ENCODE data around the gene ADCY4. TPM values are rescaled to one million over a fixed set of nuclear protein-coding genes. Genes with fewer than 3 reads are reported as not detected.
A peak's percentile ranks its signal among the peaks of the same experiment; 100 is the strongest.

Gene ADCY4
- total and polyA plus RNA-seq, 2 donors = 1.9 to 17.6 TPM

GRCh38 chr14:24327303-24327702 is 7.6 kb downstream of the ADCY4 start:
- H3K9me3 ChIP-seq (ENCODE audit: control insufficient read depth in 2 of 2, insufficient read depth in 1 of 2, low read length in 1 of 2) = no peaks in the 10 kb centered on the region
- H3K4me1 ChIP-seq (ENCODE audit: control insufficient read depth in 2 of 2, insufficient read depth in 2 of 2, low read length in 2 of 2) = peaks cover 3 to 18% of the 10 kb centered on the region in 2 donors
- H3K27me3 ChIP-seq (ENCODE audit: control insufficient read depth in 2 of 2, insufficient read depth in 1 of 2, low read length in 1 of 2) = peaks cover 18 to 33% of the 10 kb centered on the region in 2 donors
- no peaks in the 10 kb centered on the region for H3K36me3 ChIP-seq (ENCODE audit: control insufficient read depth in 2 of 2, insufficient read depth in 2 of 2, low read length in 1 of 2)
- 88% methylated on average over 2 of the region's 2 CpGs for WGBS
- no peak overlapping the region for H3K27ac ChIP-seq (ENCODE audit: low read depth in 1 of 2, low read length in 1 of 2)
- no peak overlapping the region for H3K4me3 ChIP-seq (ENCODE audit: low read length in 2 of 2)
- peak in 1 of 9 donors; percentile 40 for DNase-seq (ENCODE audit: low read depth in 6 of 9, low spot score in 9 of 9)

- Histone ChIP-seq H3K9me3 (ENCODE audit: control insufficient read depth in 2 of 2, insufficient read depth in 1 of 2, low read length in 1 of 2) (no peaks in the 10 kb centered on the region), H3K27me3 (ENCODE audit: control insufficient read depth in 2 of 2, insufficient read depth in 1 of 2, low read length in 1 of 2) (peaks cover 7 to 20% of the 10 kb centered on the region in 2 donors), H3K27ac (ENCODE audit: low read depth in 1 of 2, low read length in 1 of 2) (no peak overlapping the region), H3K36me3 (ENCODE audit: control insufficient read depth in 2 of 2, insufficient read depth in 2 of 2, low read length in 1 of 2) (no peaks in the 10 kb centered on the region), H3K4me1 (ENCODE audit: control insufficient read depth in 2 of 2, insufficient read depth in 2 of 2, low read length in 2 of 2) (peaks cover 0 to 11% of the 10 kb centered on the region in 2 donors), H3K4me3 (ENCODE audit: low read length in 2 of 2) (no peak overlapping the region)
- WGBS = 93% methylated on average over 9 of the region's 9 CpGs
- no peak for DNase-seq (ENCODE audit: low read depth in 6 of 9, low spot score in 9 of 9)
Observed at GRCh38 chr14:24325963-24326362, 8.9 kb downstream of the ADCY4 start.

DNA sequence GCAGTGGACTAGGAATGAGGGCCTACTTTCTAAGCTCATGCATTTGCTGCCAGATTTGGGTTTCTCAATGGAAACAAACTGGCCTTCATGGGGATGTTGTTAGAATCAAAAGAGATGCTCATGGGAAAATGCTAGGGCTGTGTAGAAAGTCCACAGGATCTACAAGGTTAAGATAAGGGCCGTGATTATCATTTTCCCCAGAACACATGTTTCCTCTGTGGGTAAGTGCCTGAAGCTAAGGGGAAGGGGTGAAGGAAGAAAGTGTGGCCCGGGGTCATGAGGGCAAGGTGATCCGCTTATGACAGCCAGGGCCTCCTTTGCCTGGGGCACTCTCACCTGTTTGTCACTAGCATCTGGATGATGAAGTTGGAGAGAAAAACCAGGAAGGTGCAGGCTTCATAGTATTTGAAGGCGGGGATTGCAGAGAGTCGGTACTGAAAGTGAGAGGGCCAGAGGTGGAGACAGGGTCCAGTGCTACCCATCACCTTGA is 9.8 kb downstream of the ADCY4 start:
- Histone ChIP-seq H3K36me3 (ENCODE audit: control insufficient read depth in 2 of 2, insufficient read depth in 2 of 2, low read length in 1 of 2) (no peaks in the 10 kb centered on the region), H3K9me3 (ENCODE audit: control insufficient read depth in 2 of 2, insufficient read depth in 1 of 2, low read length in 1 of 2) (no peaks in the 10 kb centered on the region), H3K27me3 (ENCODE audit: control insufficient read depth in 2 of 2, insufficient read depth in 1 of 2, low read length in 1 of 2) (peaks cover 0 to 11% of the 10 kb centered on the region in 2 donors), H3K27ac (ENCODE audit: low read depth in 1 of 2, low read length in 1 of 2) (no peak overlapping the region), H3K4me3 (ENCODE audit: low read length in 2 of 2) (no peak overlapping the region), H3K4me1 (ENCODE audit: control insufficient read depth in 2 of 2, insufficient read depth in 2 of 2, low read length in 2 of 2) (peaks cover 0 to 11% of the 10 kb centered on the region in 2 donors)
- WGBS = 64% methylated on average over 5 of the region's 5 CpGs
- no peak for DNase-seq (ENCODE audit: low read depth in 6 of 9, low spot score in 9 of 9)

GRCh38 chr14:24324024-24324423 is 10.8 kb downstream of the ADCY4 start:
- Histone ChIP-seq H3K4me3 (ENCODE audit: low read length in 2 of 2) (no peak overlapping the region), H3K9me3 (ENCODE audit: control insufficient read depth in 2 of 2, insufficient read depth in 1 of 2, low read length in 1 of 2) (no peaks in the 10 kb centered on the region), H3K36me3 (ENCODE audit: control insufficient read depth in 2 of 2, insufficient read depth in 2 of 2, low read length in 1 of 2) (no peaks in the 10 kb centered on the region), H3K27me3 (ENCODE audit: control insufficient read depth in 2 of 2, insufficient read depth in 1 of 2, low read length in 1 of 2) (peaks cover 0 to 6% of the 10 kb centered on the region in 2 donors), H3K27ac (ENCODE audit: low read depth in 1 of 2, low read length in 1 of 2) (no peak overlapping the region), H3K4me1 (ENCODE audit: control insufficient read depth in 2 of 2, insufficient read depth in 2 of 2, low read length in 2 of 2) (peaks cover 0 to 8% of the 10 kb centered on the region in 2 donors)
- no peak for DNase-seq (ENCODE audit: low read depth in 6 of 9, low spot score in 9 of 9)
- 93% methylated on average over 6 of the region's 6 CpGs for WGBS

GRCh38 chr14:24323341-24323740 is 11.5 kb downstream of the ADCY4 start:
- 88% methylated on average over 3 of the region's 3 CpGs for WGBS
- no peaks in the 10 kb centered on the region for H3K36me3 ChIP-seq (ENCODE audit: control insufficient read depth in 2 of 2, insufficient read depth in 2 of 2, low read length in 1 of 2)
- H3K4me1 ChIP-seq (ENCODE audit: control insufficient read depth in 2 of 2, insufficient read depth in 2 of 2, low read length in 2 of 2) = peaks cover 0 to 8% of the 10 kb centered on the region in 2 donors
- no peak overlapping the region for H3K27ac ChIP-seq (ENCODE audit: low read depth in 1 of 2, low read length in 1 of 2)
- no peak overlapping the region for H3K4me3 ChIP-seq (ENCODE audit: low read length in 2 of 2)
- no peaks in the 10 kb centered on the region for H3K9me3 ChIP-seq (ENCODE audit: control insufficient read depth in 2 of 2, insufficient read depth in 1 of 2, low read length in 1 of 2)
- peaks cover 0 to 13% of the 10 kb centered on the region in 2 donors for H3K27me3 ChIP-seq (ENCODE audit: control insufficient read depth in 2 of 2, insufficient read depth in 1 of 2, low read length in 1 of 2)
- DNase-seq (ENCODE audit: low read depth in 6 of 9, low spot score in 9 of 9) = no peak

- Histone ChIP-seq H3K9me3 (ENCODE audit: control insufficient read depth in 2 of 2, insufficient read depth in 1 of 2, low read length in 1 of 2) (no peaks in the 10 kb centered on the region), H3K36me3 (ENCODE audit: control insufficient read depth in 2 of 2, insufficient read depth in 2 of 2, low read length in 1 of 2) (no peaks in the 10 kb centered on the region), H3K27ac (ENCODE audit: low read depth in 1 of 2, low read length in 1 of 2) (no peak overlapping the region), H3K27me3 (ENCODE audit: control insufficient read depth in 2 of 2, insufficient read depth in 1 of 2, low read length in 1 of 2) (peaks cover 0 to 13% of the 10 kb centered on the region in 2 donors), H3K4me1 (ENCODE audit: control insufficient read depth in 2 of 2, insufficient read depth in 2 of 2, low read length in 2 of 2) (peaks cover 0 to 7% of the 10 kb centered on the region in 2 donors), H3K4me3 (ENCODE audit: low read length in 2 of 2) (no peak overlapping the region)
- no peak for DNase-seq (ENCODE audit: low read depth in 6 of 9, low spot score in 9 of 9)
- 93% methylated on average over 10 of the region's 10 CpGs for WGBS
Observed at GRCh38 chr14:24322672-24323071, 12.2 kb downstream of the ADCY4 start.

GRCh38 chr14:24321212-24321975 is 13.5 kb downstream of the ADCY4 start:
- DNase-seq (ENCODE audit: low read depth in 6 of 9, low spot score in 9 of 9) = no peak
- no peaks in the 10 kb centered on the region for H3K9me3 ChIP-seq (ENCODE audit: control insufficient read depth in 2 of 2, insufficient read depth in 1 of 2, low read length in 1 of 2)
- no peak overlapping the region for H3K4me3 ChIP-seq (ENCODE audit: low read length in 2 of 2)
- no peak overlapping the region for H3K27ac ChIP-seq (ENCODE audit: low read depth in 1 of 2, low read length in 1 of 2)
- peaks cover 0 to 13% of the 10 kb centered on the region in 2 donors for H3K27me3 ChIP-seq (ENCODE audit: control insufficient read depth in 2 of 2, insufficient read depth in 1 of 2, low read length in 1 of 2)
- H3K36me3 ChIP-seq (ENCODE audit: control insufficient read depth in 2 of 2, insufficient read depth in 2 of 2, low read length in 1 of 2) = no peaks in the 10 kb centered on the region
- H3K4me1 ChIP-seq (ENCODE audit: control insufficient read depth in 2 of 2, insufficient read depth in 2 of 2, low read length in 2 of 2) = no peaks in the 10 kb centered on the region
- 96% methylated on average over 14 of the region's 14 CpGs for WGBS

DNA sequence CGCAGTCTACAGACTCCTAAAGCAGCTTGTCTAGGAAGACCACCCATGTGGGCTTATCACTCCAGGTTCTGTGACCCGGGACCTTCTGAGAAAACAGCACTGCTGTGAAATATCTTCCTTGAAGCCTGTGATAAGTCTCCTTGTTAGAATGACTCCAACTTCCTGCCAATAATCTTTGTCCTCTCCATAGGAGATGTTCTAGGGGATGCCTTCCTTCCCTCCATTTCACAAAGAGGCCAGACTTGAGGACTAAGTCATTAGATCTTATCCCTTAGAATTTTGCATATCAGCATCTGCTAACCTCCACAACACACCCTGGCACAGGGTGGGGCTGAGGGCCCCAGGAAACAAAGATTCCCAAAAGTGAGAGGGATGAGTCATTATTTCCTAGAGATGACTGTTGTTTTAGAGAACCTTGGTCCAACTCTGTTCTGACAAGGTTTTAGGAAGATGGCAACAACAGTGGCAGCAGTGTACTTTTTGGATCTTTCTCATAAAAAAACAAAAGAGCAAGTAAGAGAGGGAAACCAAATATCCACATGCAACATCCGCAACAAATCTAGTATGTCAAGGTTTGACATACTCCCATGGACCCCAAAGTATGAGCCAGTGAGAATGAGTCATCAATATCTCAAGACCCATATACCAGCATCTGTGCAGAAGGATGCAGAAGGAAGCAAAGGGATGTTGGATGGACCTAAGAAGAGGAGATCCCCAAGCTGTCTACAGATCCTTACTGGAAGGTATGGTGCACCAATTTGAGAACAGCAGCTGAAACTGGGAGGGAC is 17.5 kb downstream of the ADCY4 start:
- peaks cover 0 to 10% of the 10 kb centered on the region in 2 donors for H3K27me3 ChIP-seq (ENCODE audit: control insufficient read depth in 2 of 2, insufficient read depth in 1 of 2, low read length in 1 of 2)
- DNase-seq (ENCODE audit: low read depth in 6 of 9, low spot score in 9 of 9) = no peak
- WGBS = 96% methylated on average over 3 of the region's 3 CpGs
- H3K9me3 ChIP-seq (ENCODE audit: control insufficient read depth in 2 of 2, insufficient read depth in 1 of 2, low read length in 1 of 2) = no peaks in the 10 kb centered on the region
- H3K4me1 ChIP-seq (ENCODE audit: control insufficient read depth in 2 of 2, insufficient read depth in 2 of 2, low read length in 2 of 2) = peaks cover 0 to 21% of the 10 kb centered on the region in 2 donors
- H3K4me3 ChIP-seq (ENCODE audit: low read length in 2 of 2) = no peak overlapping the region
- H3K27ac ChIP-seq (ENCODE audit: low read depth in 1 of 2, low read length in 1 of 2) = no peak overlapping the region
- no peaks in the 10 kb centered on the region for H3K36me3 ChIP-seq (ENCODE audit: control insufficient read depth in 2 of 2, insufficient read depth in 2 of 2, low read length in 1 of 2)

DNA sequence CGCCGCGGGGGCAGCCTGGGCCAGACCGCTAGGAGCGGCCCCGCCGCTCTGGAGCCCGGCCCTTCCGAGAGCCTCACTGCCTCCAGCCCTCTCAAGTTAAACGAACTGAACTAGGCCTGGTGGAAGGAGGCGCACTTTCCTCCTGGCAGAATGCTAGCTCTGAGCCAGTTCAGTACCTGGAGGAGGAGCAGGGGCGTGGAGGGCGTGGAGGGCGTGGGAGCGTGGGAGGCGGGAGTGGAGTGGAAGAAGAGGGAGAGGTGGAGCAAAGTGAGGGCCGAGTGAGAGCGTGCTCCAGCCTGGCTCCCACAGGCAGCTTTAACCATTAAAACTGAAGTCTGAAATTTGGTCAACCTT is 18.3 kb downstream of the ADCY4 start:
- peaks cover 0 to 11% of the 10 kb centered on the region in 2 donors for H3K27me3 ChIP-seq (ENCODE audit: control insufficient read depth in 2 of 2, insufficient read depth in 1 of 2, low read length in 1 of 2)
- H3K27ac ChIP-seq (ENCODE audit: low read depth in 1 of 2, low read length in 1 of 2) = peak overlapping the region in 1 of 2 donors; percentile 38
- H3K4me1 ChIP-seq (ENCODE audit: control insufficient read depth in 2 of 2, insufficient read depth in 2 of 2, low read length in 2 of 2) = peaks cover 0 to 29% of the 10 kb centered on the region in 2 donors
- 94% methylated on average over 18 of the region's 18 CpGs for WGBS
- H3K36me3 ChIP-seq (ENCODE audit: control insufficient read depth in 2 of 2, insufficient read depth in 2 of 2, low read length in 1 of 2) = no peaks in the 10 kb centered on the region
- no peak overlapping the region for H3K4me3 ChIP-seq (ENCODE audit: low read length in 2 of 2)
- no peaks in the 10 kb centered on the region for H3K9me3 ChIP-seq (ENCODE audit: control insufficient read depth in 2 of 2, insufficient read depth in 1 of 2, low read length in 1 of 2)
- DNase-seq (ENCODE audit: low read depth in 6 of 9, low spot score in 9 of 9) = no peak

Data from thymus (tissue), 11 donors.